Activated CD8-positive, alpha-beta T cell treated with anti-CD3 and anti-CD28 coated beads, Interleukin-2, amount 10 ng/mL, durations not matched to agents 7 days and 5 days (primary cell): ENCODE data around the gene SPATA31E1. TPM values are rescaled to one million over a fixed set of nuclear protein-coding genes. Genes with fewer than 3 reads are reported as not detected.
"Not testable (repeated sequence)": the region's sequence is repeated elsewhere in the genome, so short reads cannot be mapped to it uniquely, and the experiment has no call there.

Source experiments
- ATAC-seq: fragments of 150-1000 bp; cut with Tn5 transposase; one replicate; pipeline ENCODE4 v1.10.0; 2021; ENCODE audit warnings: moderate library complexity
- CTCF ChIA-PET: fragments of 350-600 bp; sonication (Branson Sonifier 250); formaldehyde crosslinking; loops from one replicate; lab custom pipeline; 2021; ENCODE audit warnings: antibody characterized with exemption; lab: Charles Lee
- POLR2A ChIA-PET: fragments of 350-600 bp; sonication (Branson Sonifier 250); formaldehyde crosslinking; loops from one replicate; lab custom pipeline; 2021; ENCODE audit warnings: antibody characterized with exemption; lab: Charles Lee
- DNase-seq: peaks from one replicate; pipeline ENCODE4 v3.0.0-alpha.2; 2020
- H3K27ac Mint-ChIP-seq: one replicate; pipeline ENCODE4 v1.8.0; 2021; ENCODE audit warnings: mild to moderate bottlenecking, mixed read lengths
- H3K27me3 Mint-ChIP-seq: one replicate; pipeline ENCODE4 v1.8.0; 2021; ENCODE audit warnings: low read depth, mixed read lengths
- H3K36me3 Mint-ChIP-seq: one replicate; pipeline ENCODE4 v1.8.0; 2021; ENCODE audit warnings: low read depth, mixed read lengths
- H3K4me1 Mint-ChIP-seq: one replicate; pipeline ENCODE4 v1.8.0; 2021; ENCODE audit warnings: low read depth, mixed read lengths
- H3K4me3 Mint-ChIP-seq: one replicate; pipeline ENCODE4 v1.8.0; 2021; ENCODE audit warnings: mild to moderate bottlenecking, mixed read lengths
- H3K9me3 Mint-ChIP-seq: one replicate; pipeline ENCODE4 v1.8.0; 2022; ENCODE audit warnings: mixed read lengths; ENCODE audit not compliant: insufficient read depth
- total RNA-seq, 2 experiments: library from RNA; stranded (reverse); gene quantifications; one replicate each; pipeline ENCODE4 v1.2.3, GENCODE V29; 2021

The SPATA31E1 gene
- total RNA-seq, 2 experiments from 2014 or later, result not detected

- H3K27me3 Mint-ChIP-seq, result peaks cover 7% of the 10 kb centered on the region
- ATAC-seq (no peak), DNase-seq (no peak)
- ChIA-PET POLR2A (no interaction called here), CTCF (no interaction called here)
- no peaks in the 10 kb centered on the region for H3K9me3 Mint-ChIP-seq
- no peak overlapping the region for H3K4me3 Mint-ChIP-seq
- no peak overlapping the region for H3K27ac Mint-ChIP-seq
- no peaks in the 10 kb centered on the region for H3K4me1 Mint-ChIP-seq
- H3K36me3 Mint-ChIP-seq, result no peaks in the 10 kb centered on the region
These were observed 7.2 kb downstream of the SPATA31E1 start for GRCh38 chr9:87889882-87890252.

DNA sequence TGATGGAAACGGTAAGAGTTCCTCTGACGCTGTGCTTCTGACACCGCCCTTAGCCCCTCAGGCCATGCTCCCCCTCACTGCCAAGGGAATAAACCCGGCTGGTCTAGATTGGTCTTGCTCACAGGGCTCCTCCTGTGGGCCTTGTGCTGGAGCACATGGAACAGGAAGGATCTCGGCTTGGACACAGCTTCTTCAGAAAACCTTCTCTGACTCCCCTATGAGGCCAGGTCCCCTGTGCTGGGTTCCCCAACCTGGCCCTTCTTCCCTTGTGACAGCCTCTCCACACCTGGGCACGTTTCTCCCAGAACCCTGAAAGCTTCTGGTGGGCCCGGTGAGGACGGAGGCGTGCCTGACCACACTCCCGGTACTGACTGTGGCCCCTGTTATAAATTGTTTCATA, 8.2 kb downstream of the SPATA31E1 start:
- ChIA-PET CTCF (no interaction called here), POLR2A (no interaction called here)
- Mint-ChIP-seq H3K27me3 (peaks cover 7% of the 10 kb centered on the region), H3K4me1 (no peaks in the 10 kb centered on the region), H3K4me3 (no peak overlapping the region), H3K36me3 (no peaks in the 10 kb centered on the region), H3K9me3 (no peaks in the 10 kb centered on the region), H3K27ac (no peak overlapping the region)
- DNase-seq (no peak), ATAC-seq (no peak)

- H3K9me3 Mint-ChIP-seq, result no peaks in the 10 kb centered on the region
- POLR2A ChIA-PET, result no interaction called here
- DNase-seq, result no peak
- ATAC-seq, result no peak
- no peaks in the 10 kb centered on the region for H3K4me1 Mint-ChIP-seq
- H3K27ac Mint-ChIP-seq, result no peak overlapping the region
- H3K4me3 Mint-ChIP-seq, result no peak overlapping the region
- CTCF ChIA-PET, result interaction anchor here (0.7 kb wide), 1 partner anchor 1214 kb away, joined by 3 read pairs; no protein-coding TSS in a partner anchor
- no peaks in the 10 kb centered on the region for H3K36me3 Mint-ChIP-seq
- peaks cover 7% of the 10 kb centered on the region for H3K27me3 Mint-ChIP-seq
These were observed 9.1 kb downstream of the SPATA31E1 start for GRCh38 chr9:87891754-87892153.

DNA sequence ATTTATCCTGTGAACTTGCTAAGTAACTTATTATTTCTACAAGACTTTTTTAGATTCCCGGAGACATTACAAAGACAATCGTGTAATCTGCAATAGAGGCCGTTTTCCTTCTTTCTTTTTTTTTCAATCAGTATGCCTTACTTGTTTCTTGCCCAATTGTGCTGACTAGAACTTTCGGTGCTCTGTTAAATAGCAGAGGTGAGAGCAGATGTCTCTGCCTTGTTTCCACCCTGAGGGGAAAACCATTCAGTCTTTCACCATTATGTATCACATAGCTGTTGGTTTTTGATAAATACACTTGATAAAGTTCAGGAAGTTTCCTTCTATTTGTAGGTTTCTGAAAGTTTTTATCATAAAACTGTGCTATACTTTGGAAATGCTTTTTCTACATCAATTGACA, 10.3 kb downstream of the SPATA31E1 start:
- DNase-seq, result no peak
- ATAC-seq, result no peak
- H3K36me3 Mint-ChIP-seq, result no peaks in the 10 kb centered on the region
- ChIA-PET POLR2A (no interaction called here), CTCF (no interaction called here)
- no peak overlapping the region for H3K27ac Mint-ChIP-seq
- no peaks in the 10 kb centered on the region for H3K9me3 Mint-ChIP-seq
- H3K4me1 Mint-ChIP-seq, result no peaks in the 10 kb centered on the region
- no peak overlapping the region for H3K4me3 Mint-ChIP-seq
- H3K27me3 Mint-ChIP-seq, result peaks cover 9% of the 10 kb centered on the region

GRCh38 chr9:87894998-87895625, 12.4 kb downstream of the SPATA31E1 start:
- no peak for DNase-seq
- no peaks in the 10 kb centered on the region for H3K4me1 Mint-ChIP-seq
- ChIA-PET CTCF (no interaction called here), POLR2A (no interaction called here)
- H3K27me3 Mint-ChIP-seq, result peaks cover 9% of the 10 kb centered on the region
- no peaks in the 10 kb centered on the region for H3K36me3 Mint-ChIP-seq
- H3K9me3 Mint-ChIP-seq, result no peaks in the 10 kb centered on the region
- no peak overlapping the region for H3K4me3 Mint-ChIP-seq
- no peak overlapping the region for H3K27ac Mint-ChIP-seq
- no peak for ATAC-seq

- DNase-seq, result no peak
- ATAC-seq, result no peak
- CTCF ChIA-PET, result no interaction called here
- peaks cover 9% of the 10 kb centered on the region for H3K27me3 Mint-ChIP-seq
- H3K27ac Mint-ChIP-seq, result no peak overlapping the region
- no peak overlapping the region for H3K4me3 Mint-ChIP-seq
- H3K9me3 Mint-ChIP-seq, result peaks cover 3% of the 10 kb centered on the region
- no peaks in the 10 kb centered on the region for H3K36me3 Mint-ChIP-seq
- POLR2A ChIA-PET, result no interaction called here
- H3K4me1 Mint-ChIP-seq, result no peaks in the 10 kb centered on the region
These were observed 14.2 kb downstream of the SPATA31E1 start for GRCh38 chr9:87896891-87897290.

DNA sequence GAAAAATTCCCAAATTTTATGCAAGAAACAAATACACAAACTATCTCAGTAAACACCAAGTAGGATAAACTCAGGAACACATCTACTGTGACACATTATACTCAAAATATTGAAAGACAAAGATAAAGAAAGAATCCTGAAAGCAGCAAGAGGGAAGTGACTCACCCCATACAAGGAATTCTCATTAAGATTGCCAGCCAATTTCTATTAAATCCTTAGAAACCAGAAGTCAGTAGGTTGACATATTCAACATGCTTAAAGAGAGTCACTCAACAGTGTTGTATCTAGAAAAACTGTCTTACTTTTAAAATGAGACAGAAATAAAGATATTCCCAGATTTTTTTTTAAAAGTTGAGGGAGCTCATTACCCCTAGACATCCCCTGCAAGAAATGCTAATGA, 15.5 kb downstream of the SPATA31E1 start:
- Mint-ChIP-seq H3K27ac (no peak overlapping the region), H3K4me3 (no peak overlapping the region), H3K9me3 (peaks cover 3% of the 10 kb centered on the region), H3K4me1 (no peaks in the 10 kb centered on the region), H3K27me3 (peaks cover 5% of the 10 kb centered on the region), H3K36me3 (no peaks in the 10 kb centered on the region)
- ATAC-seq (no peak), DNase-seq (no peak)
- POLR2A ChIA-PET, result no interaction called here
- CTCF ChIA-PET, result no interaction called here

DNA sequence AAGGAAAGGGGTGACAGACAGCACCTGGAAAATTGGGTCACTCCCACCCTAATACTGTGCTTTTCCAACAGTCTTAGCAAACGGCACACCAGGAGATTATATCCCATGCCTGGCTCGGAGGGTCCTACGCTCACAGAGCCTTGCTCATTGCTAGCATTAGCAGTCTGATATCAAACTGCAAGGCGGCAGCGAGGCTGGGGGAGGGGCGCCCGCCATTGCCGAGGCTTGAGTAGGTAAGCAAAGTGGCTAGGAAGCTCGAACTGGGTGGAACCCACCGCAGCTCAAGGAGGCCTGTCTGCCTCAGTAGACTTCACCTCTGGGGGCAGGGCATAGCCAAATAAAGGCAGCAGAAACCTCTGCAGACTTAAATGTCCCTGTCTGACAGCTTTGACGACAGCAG, 19.7 kb downstream of the SPATA31E1 start:
- H3K27ac Mint-ChIP-seq, CTCF ChIA-PET, H3K36me3 Mint-ChIP-seq, H3K27me3 Mint-ChIP-seq, H3K9me3 Mint-ChIP-seq, POLR2A ChIA-PET, ATAC-seq, H3K4me3 Mint-ChIP-seq, H3K4me1 Mint-ChIP-seq, DNase-seq: not testable (repeated sequence)

DNA sequence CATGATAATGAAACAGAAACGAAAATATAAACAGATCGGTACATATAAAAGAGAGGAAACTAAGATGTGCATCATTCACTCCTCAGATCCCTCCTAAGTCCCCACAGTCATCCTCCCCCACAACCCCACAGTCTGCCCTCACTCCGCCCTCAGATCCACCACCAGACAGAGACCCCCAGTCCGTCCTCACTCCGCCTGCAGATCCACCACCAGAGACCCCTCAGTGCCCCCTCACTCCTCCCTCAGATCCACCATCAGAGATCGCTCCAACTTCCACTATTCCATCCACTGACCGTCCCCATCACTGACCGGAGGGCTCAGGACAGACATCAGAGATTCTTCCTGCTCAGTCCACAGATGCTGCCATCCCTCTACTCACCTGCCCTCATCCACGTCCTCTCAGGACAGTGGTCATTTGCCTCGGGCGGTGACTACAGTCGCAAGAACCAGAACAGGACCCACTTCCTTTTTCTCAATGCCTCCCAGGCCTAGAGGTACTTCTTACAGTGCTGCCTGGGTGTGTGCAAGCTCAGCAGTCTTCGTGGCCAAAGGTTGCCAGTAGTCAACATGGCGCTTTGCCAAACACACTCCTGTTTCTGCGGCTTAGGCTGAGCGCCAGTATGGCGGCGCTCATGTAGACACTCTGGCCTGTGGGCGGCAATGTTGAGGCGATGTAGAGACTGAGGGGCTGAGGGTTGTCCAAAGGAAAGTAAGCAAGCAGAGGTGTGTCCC, 26.8 kb downstream of the SPATA31E1 start:
- ChIA-PET CTCF (no interaction called here), POLR2A (no interaction called here)
- H3K9me3 Mint-ChIP-seq, result no peaks in the 10 kb centered on the region
- H3K27me3 Mint-ChIP-seq, result no peaks in the 10 kb centered on the region
- H3K36me3 Mint-ChIP-seq, result no peaks in the 10 kb centered on the region
- H3K4me3 Mint-ChIP-seq, result no peak overlapping the region
- no peak for ATAC-seq
- no peak overlapping the region for H3K27ac Mint-ChIP-seq
- H3K4me1 Mint-ChIP-seq, result no peaks in the 10 kb centered on the region
- no peak for DNase-seq

- ChIA-PET CTCF (no interaction called here), POLR2A (no interaction called here)
- Mint-ChIP-seq H3K4me3 (no peak overlapping the region), H3K36me3 (no peaks in the 10 kb centered on the region), H3K4me1 (no peaks in the 10 kb centered on the region), H3K27ac (no peak overlapping the region), H3K9me3 (no peaks in the 10 kb centered on the region), H3K27me3 (no peaks in the 10 kb centered on the region)
- no peak for ATAC-seq
- no peak for DNase-seq
These were observed 28.1 kb downstream of the SPATA31E1 start for GRCh38 chr9:87910821-87911220.

DNA sequence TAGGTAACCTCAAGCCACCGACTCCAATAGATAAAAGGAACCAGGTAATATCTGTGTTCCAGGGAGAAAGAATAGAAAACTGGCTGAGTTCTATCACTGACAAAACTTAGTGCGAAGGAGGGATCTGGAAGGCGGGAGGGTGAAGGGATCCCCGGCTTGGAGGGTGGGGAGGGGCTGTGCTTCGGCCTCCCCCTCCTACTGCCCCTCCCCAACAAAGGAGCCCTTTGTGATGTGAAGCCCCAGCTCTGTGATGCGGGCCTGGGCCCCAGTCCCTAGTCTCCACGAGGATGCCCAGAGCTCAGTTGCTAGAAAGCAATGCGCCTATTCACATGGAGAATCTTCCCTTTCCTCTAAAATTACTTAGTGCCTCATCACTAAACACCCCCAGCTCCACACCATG, 35.0 kb downstream of the SPATA31E1 start, which contains the start of gene SPATA31C1:
SPATA31C1 (plus strand) TSS at position 301 of the 400 bp plus-strand sequence.
- H3K27me3 Mint-ChIP-seq, DNase-seq, POLR2A ChIA-PET, H3K9me3 Mint-ChIP-seq, H3K36me3 Mint-ChIP-seq, H3K4me3 Mint-ChIP-seq, ATAC-seq, H3K27ac Mint-ChIP-seq, H3K4me1 Mint-ChIP-seq, CTCF ChIA-PET: not testable (repeated sequence)

- not testable (repeated sequence) for H3K4me3 Mint-ChIP-seq
These were observed 36.3 kb downstream of the SPATA31E1 start for GRCh38 chr9:87919013-87919412.

More at GRCh38 chr9:87919013-87919412, 36.3 kb downstream of the SPATA31E1 start:
- H3K4me1 Mint-ChIP-seq, H3K27me3 Mint-ChIP-seq, POLR2A ChIA-PET, DNase-seq, H3K27ac Mint-ChIP-seq, ATAC-seq, H3K9me3 Mint-ChIP-seq, CTCF ChIA-PET, H3K36me3 Mint-ChIP-seq: not testable (repeated sequence)
